ENCODE results near the gene TNF.

- TF ChIP-seq POLR2A (IDR thresholded peaks at IDR 0.05; ENCODE audit: low read depth, low read length) (peak; percentile 24), POLR2AphosphoS5 (IDR thresholded peaks at IDR 0.05; ENCODE audit: low read depth, low read length) (peak; percentile 82)
These were observed 45.4 kb downstream of the TNF start, which contains the start of gene PRRC2A for GRCh38 chr6:31620586-31621319.
